Keratinocyte (primary cell): Measurements from ENCODE around the gene SOHLH1.

Source experiments
- EZH2 ChIP-seq: IDR thresholded peaks from one replicate; pipeline ENCODE4 v1.6.1; 2012; ENCODE audit warnings: inconsistent platforms, mild to moderate bottlenecking, low read length, moderate library complexity
- TF ChIP-seq, protein P1 (sequence below), 3 experiments: IDR thresholded peaks in 1 of 3; conservative IDR thresholded peaks in 1 of 3; optimal IDR thresholded peaks in 1 of 3; 2 replicates in 2 of 3; 3 replicates in 1 of 3; pipeline versions ENCODE3 to v1.5.1; 2011; ENCODE audit warnings: low read length in 3 of 3, mild to moderate bottlenecking in 3 of 3, moderate library complexity in 2 of 3, control low read depth in 1 of 3, inconsistent platforms in 1 of 3; ENCODE audit not compliant: insufficient read depth in 2 of 3; ENCODE audit errors: extremely low read depth in 1 of 3

DNA sequence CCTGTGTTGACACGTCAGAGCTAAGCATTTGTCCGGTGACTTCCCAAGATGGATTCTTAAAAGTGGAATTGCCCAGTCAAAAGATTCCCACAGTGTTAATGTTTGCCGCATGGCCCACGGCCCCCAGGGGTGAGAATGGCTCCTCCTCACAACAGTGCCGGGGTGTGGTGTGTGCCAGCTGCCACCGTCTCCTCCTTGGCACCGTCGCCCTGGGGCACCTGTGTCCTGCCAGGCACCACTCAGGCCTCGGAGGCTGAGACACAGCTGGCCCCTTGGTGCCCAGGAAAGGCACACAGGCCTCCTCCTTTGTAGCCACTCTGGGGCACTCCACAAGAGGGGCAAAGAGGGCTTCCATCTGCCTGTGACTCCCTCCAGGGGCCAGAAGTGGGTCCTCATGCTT is 7.0 kb upstream of the SOHLH1 start:
- TF ChIP-seq EZH2 = no peak
- TF ChIP-seq, protein P1, sequence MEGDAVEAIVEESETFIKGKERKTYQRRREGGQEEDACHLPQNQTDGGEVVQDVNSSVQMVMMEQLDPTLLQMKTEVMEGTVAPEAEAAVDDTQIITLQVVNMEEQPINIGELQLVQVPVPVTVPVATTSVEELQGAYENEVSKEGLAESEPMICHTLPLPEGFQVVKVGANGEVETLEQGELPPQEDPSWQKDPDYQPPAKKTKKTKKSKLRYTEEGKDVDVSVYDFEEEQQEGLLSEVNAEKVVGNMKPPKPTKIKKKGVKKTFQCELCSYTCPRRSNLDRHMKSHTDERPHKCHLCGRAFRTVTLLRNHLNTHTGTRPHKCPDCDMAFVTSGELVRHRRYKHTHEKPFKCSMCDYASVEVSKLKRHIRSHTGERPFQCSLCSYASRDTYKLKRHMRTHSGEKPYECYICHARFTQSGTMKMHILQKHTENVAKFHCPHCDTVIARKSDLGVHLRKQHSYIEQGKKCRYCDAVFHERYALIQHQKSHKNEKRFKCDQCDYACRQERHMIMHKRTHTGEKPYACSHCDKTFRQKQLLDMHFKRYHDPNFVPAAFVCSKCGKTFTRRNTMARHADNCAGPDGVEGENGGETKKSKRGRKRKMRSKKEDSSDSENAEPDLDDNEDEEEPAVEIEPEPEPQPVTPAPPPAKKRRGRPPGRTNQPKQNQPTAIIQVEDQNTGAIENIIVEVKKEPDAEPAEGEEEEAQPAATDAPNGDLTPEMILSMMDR (optimal IDR thresholded peaks at IDR 0.05 in 1 of 3, IDR thresholded peaks at IDR 0.05 in 1 of 3, conservative IDR thresholded peaks at IDR 0.05 in 1 of 3; ENCODE audit: extremely low read depth in 1 of 3, insufficient read depth in 2 of 3, low read length in 3 of 3) = no peak
